ENCODE measurements around the gene LRRC43. TPM values are rescaled to one million over a fixed set of nuclear protein-coding genes. Genes with fewer than 3 reads are reported as not detected.

Gene LRRC43
- total RNA-seq, 1 experiment from 2014 or later, result 0.34 TPM

DNA sequence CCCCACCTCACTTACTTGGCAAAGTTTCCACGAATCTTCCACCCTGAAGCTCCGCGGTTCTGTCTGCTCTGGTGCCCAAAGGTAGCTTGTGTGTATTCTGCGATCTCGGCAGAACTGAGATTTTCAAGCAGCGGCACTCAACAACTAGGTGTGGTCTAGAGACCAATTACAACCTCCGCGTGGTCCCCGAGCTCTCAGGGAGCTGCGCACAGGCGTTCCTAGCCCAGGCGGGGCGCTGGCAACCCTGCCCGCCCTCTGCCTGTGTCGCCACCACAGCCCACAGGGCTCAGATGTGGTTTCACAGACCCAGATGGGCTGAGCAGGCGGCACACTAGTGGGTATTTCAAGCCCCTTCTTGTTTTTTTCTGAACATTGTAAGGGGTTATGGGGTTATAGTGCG is 44.4 kb downstream of the LRRC43 start:
- H3K36me3 ChIP-seq (ENCODE audit: control insufficient read depth, insufficient read depth, low read length), result no peaks in the 10 kb centered on the region; the same call in none of the 2 replicates
- CTCF ChIA-PET, result no interaction called here
- Mint-ChIP-seq H3K4me3 (ENCODE audit: unreplicated experiment) (peak overlapping the region; percentile 97), H3K36me3 (ENCODE audit: insufficient read depth, unreplicated experiment) (peaks cover 35% of the 10 kb centered on the region), H3K27me3 (ENCODE audit: insufficient read depth, unreplicated experiment) (no peaks in the 10 kb centered on the region), H3K4me1 (ENCODE audit: low read depth, unreplicated experiment) (peaks cover 19% of the 10 kb centered on the region), H3K27ac (ENCODE audit: unreplicated experiment) (peak overlapping the region; percentile 85), H3K9me3 (ENCODE audit: unreplicated experiment) (no peaks in the 10 kb centered on the region)
- BruUV-seq (replicated peaks), result no TSS peak
- H3K27me3 ChIP-seq (replicated peaks; ENCODE audit: control insufficient read depth, insufficient read depth, low read length), result no peaks in the 10 kb centered on the region
- TF ChIP-seq, protein P1, sequence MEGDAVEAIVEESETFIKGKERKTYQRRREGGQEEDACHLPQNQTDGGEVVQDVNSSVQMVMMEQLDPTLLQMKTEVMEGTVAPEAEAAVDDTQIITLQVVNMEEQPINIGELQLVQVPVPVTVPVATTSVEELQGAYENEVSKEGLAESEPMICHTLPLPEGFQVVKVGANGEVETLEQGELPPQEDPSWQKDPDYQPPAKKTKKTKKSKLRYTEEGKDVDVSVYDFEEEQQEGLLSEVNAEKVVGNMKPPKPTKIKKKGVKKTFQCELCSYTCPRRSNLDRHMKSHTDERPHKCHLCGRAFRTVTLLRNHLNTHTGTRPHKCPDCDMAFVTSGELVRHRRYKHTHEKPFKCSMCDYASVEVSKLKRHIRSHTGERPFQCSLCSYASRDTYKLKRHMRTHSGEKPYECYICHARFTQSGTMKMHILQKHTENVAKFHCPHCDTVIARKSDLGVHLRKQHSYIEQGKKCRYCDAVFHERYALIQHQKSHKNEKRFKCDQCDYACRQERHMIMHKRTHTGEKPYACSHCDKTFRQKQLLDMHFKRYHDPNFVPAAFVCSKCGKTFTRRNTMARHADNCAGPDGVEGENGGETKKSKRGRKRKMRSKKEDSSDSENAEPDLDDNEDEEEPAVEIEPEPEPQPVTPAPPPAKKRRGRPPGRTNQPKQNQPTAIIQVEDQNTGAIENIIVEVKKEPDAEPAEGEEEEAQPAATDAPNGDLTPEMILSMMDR (IDR thresholded peaks at IDR 0.05; ENCODE audit: insufficient read depth in 1 of 2, low read depth in 1 of 2, low read length in 1 of 2, severe bottlenecking in 1 of 2, unreplicated experiment in 1 of 2), result no peak
- H3K4me1 ChIP-seq, result peaks cover 21% of the 10 kb centered on the region
- DNase-seq, result no peak
- POLR2A ChIA-PET, result no interaction called here
- H3K4me3 ChIP-seq (ENCODE audit: low read depth, low read length), result no peak overlapping the region; the same call in 1 of the 2 replicates
- intact Hi-C loops (cut with micrococcal nuclease; ENCODE audit: unreplicated experiment), result no loop called here
- H3K9me3 ChIP-seq, result no peaks in the 10 kb centered on the region

DNA sequence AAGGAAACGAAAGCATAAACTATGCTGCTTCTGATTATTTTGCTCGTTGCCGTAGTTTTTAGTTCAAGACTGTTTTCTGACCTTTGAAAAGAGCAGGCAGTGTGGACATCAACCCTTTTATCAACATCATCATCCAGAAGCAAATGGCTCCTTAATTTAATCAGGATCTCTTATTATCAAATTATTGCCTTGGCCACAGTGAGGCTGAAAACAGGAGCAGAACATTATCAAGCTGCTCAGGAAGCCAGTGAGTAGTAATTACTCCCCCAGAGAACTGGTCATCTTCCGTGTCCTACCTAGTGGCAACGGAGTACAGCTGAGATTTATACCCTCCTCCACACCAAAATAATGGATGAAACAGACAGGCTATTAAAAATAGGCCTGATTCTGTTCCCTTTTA is 45.2 kb downstream of the LRRC43 start:
- Mint-ChIP-seq H3K27me3 (ENCODE audit: insufficient read depth, unreplicated experiment) (no peaks in the 10 kb centered on the region), H3K4me3 (ENCODE audit: unreplicated experiment) (no peak overlapping the region), H3K36me3 (ENCODE audit: insufficient read depth, unreplicated experiment) (peaks cover 28% of the 10 kb centered on the region), H3K4me1 (ENCODE audit: low read depth, unreplicated experiment) (peaks cover 19% of the 10 kb centered on the region), H3K9me3 (ENCODE audit: unreplicated experiment) (no peaks in the 10 kb centered on the region), H3K27ac (ENCODE audit: unreplicated experiment) (no peak overlapping the region)
- Histone ChIP-seq H3K9me3 (no peaks in the 10 kb centered on the region), H3K27me3 (replicated peaks; ENCODE audit: control insufficient read depth, insufficient read depth, low read length) (no peaks in the 10 kb centered on the region), H3K36me3 (ENCODE audit: control insufficient read depth, insufficient read depth, low read length) (no peaks in the 10 kb centered on the region), H3K4me3 (ENCODE audit: low read depth, low read length) (no peak overlapping the region), H3K4me1 (peaks cover 14% of the 10 kb centered on the region)
- POLR2A ChIA-PET, result no interaction called here
- intact Hi-C loops (cut with micrococcal nuclease; ENCODE audit: unreplicated experiment), result no loop called here
- TF ChIP-seq, protein P1 (IDR thresholded peaks at IDR 0.05; ENCODE audit: insufficient read depth in 1 of 2, low read depth in 1 of 2, low read length in 1 of 2, severe bottlenecking in 1 of 2, unreplicated experiment in 1 of 2), result no peak
- CTCF ChIA-PET, result no interaction called here
- BruUV-seq (replicated peaks), result no TSS peak
- no peak for DNase-seq

DNA sequence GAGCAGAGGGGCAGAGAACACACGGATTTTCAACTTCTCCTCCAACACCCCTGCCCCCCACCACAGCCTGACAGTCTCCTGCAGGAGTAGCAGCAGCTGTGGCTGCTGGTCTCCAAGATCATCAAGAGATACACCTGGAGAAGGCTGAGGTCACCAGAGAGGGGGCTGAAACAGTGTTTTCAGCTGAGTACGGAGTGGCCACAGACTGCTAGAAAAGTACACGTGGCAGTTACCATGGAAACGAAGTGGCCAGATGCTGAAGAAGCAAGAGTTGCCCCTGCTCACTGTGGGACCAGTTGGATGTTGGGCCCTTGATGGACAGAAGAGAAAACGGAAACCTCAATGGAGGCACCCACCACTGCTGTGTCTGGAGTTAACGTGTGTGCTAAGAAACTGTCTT is 47.9 kb downstream of the LRRC43 start:
- ChIA-PET CTCF (no interaction called here), POLR2A (no interaction called here)
- no peaks in the 10 kb centered on the region; the same call in 1 of the 2 replicates for H3K4me1 ChIP-seq
- Mint-ChIP-seq H3K4me3 (ENCODE audit: unreplicated experiment) (no peak overlapping the region), H3K27ac (ENCODE audit: unreplicated experiment) (no peak overlapping the region), H3K9me3 (ENCODE audit: unreplicated experiment) (no peaks in the 10 kb centered on the region), H3K4me1 (ENCODE audit: low read depth, unreplicated experiment) (peaks cover 7% of the 10 kb centered on the region), H3K36me3 (ENCODE audit: insufficient read depth, unreplicated experiment) (peaks cover 15% of the 10 kb centered on the region), H3K27me3 (ENCODE audit: insufficient read depth, unreplicated experiment) (no peaks in the 10 kb centered on the region)
- H3K9me3 ChIP-seq, result no peaks in the 10 kb centered on the region
- no TSS peak for BruUV-seq (replicated peaks)
- no peaks in the 10 kb centered on the region; the same call in 1 of the 2 replicates for H3K36me3 ChIP-seq (ENCODE audit: control insufficient read depth, insufficient read depth, low read length)
- no peak overlapping the region for H3K4me3 ChIP-seq (ENCODE audit: low read depth, low read length)
- TF ChIP-seq, protein P1 (IDR thresholded peaks at IDR 0.05; ENCODE audit: insufficient read depth in 1 of 2, low read depth in 1 of 2, low read length in 1 of 2, severe bottlenecking in 1 of 2, unreplicated experiment in 1 of 2), result no peak
- no peaks in the 10 kb centered on the region for H3K27me3 ChIP-seq (replicated peaks; ENCODE audit: control insufficient read depth, insufficient read depth, low read length)
- DNase-seq, result no peak
- intact Hi-C loops (cut with micrococcal nuclease; ENCODE audit: unreplicated experiment), result no loop called here
